ENCODE results near the gene CCT3.

Gene CCT3

GRCh38 chr1:156281693-156282478 lies 56.2 kb downstream of the CCT3 start:
- DNase-seq (ENCODE audit: low read depth): no peak
- peak overlapping the region; percentile 81 for H3K4me3 ChIP-seq (ENCODE audit: low read length)
- TF ChIP-seq CTCF (conservative IDR thresholded peaks at IDR 0.05; ENCODE audit: low read depth, low read length): no peak

- DNase-seq (ENCODE audit: low read depth): no peak
- peak; percentile 6 for TF ChIP-seq CTCF (conservative IDR thresholded peaks at IDR 0.05; ENCODE audit: low read depth, low read length)
- H3K4me3 ChIP-seq (ENCODE audit: low read length): peak overlapping the region; percentile 81
Observed at GRCh38 chr1:156281281-156281680, 56.8 kb downstream of the CCT3 start.

GRCh38 chr1:156279837-156280236 lies 58.3 kb downstream of the CCT3 start:
- no peak for TF ChIP-seq CTCF (conservative IDR thresholded peaks at IDR 0.05; ENCODE audit: low read depth, low read length)
- H3K4me3 ChIP-seq (ENCODE audit: low read length): no peak overlapping the region
- DNase-seq (ENCODE audit: low read depth): no peak

- no peak for DNase-seq (ENCODE audit: low read depth)
- TF ChIP-seq CTCF (conservative IDR thresholded peaks at IDR 0.05; ENCODE audit: low read depth, low read length): no peak
Observed at GRCh38 chr1:156276966-156277381, 61.1 kb downstream of the CCT3 start.

GRCh38 chr1:156276532-156276931 lies 61.6 kb downstream of the CCT3 start:
- no peak for TF ChIP-seq CTCF (conservative IDR thresholded peaks at IDR 0.05; ENCODE audit: low read depth, low read length)
- DNase-seq (ENCODE audit: low read depth): no peak
- H3K4me3 ChIP-seq (ENCODE audit: low read length): no peak overlapping the region

More at GRCh38 chr1:156276966-156277381, 61.1 kb downstream of the CCT3 start:
- no peak overlapping the region for H3K4me3 ChIP-seq (ENCODE audit: low read length)

GRCh38 chr1:156270314-156270713 lies 67.8 kb downstream of the CCT3 start:
- no peak for DNase-seq (ENCODE audit: low read depth)
- no peak overlapping the region for H3K4me3 ChIP-seq (ENCODE audit: low read length)
- no peak for TF ChIP-seq CTCF (conservative IDR thresholded peaks at IDR 0.05; ENCODE audit: low read depth, low read length)

- DNase-seq (ENCODE audit: low read depth): no peak
- no peak for TF ChIP-seq CTCF (conservative IDR thresholded peaks at IDR 0.05; ENCODE audit: low read depth, low read length)
- no peak overlapping the region for H3K4me3 ChIP-seq (ENCODE audit: low read length)
Observed at GRCh38 chr1:156268336-156268735, 69.8 kb downstream of the CCT3 start.

Data from retinal pigment epithelial cell (primary cell).